Measurements from ENCODE around the gene NBEA. TPM values are rescaled to one million over a fixed set of nuclear protein-coding genes. Genes with fewer than 3 reads are reported as not detected.

The NBEA gene
- total RNA-seq, 2 donors from 2014 or later: 15.2 to 15.9 TPM

DNA sequence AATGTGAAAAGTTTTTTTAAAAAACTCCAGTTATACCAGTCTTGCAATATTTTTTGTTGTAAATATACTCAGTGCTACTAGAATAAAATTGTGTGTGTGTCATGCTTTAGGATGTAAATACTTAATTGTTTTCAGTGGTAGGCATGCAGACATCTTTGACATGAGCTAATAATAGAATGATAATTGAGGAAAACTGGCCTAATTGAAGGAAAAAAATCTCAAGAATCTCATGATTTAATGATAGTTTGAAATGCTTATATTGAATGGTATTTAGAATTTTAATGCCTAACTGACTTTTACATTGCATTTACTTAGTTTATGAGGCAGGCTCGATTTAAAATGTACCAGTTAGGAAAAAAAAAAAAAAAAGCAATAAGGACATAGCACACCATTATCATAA, 537.6 kb downstream of the NBEA start:
- TF ChIP-seq, protein P1, sequence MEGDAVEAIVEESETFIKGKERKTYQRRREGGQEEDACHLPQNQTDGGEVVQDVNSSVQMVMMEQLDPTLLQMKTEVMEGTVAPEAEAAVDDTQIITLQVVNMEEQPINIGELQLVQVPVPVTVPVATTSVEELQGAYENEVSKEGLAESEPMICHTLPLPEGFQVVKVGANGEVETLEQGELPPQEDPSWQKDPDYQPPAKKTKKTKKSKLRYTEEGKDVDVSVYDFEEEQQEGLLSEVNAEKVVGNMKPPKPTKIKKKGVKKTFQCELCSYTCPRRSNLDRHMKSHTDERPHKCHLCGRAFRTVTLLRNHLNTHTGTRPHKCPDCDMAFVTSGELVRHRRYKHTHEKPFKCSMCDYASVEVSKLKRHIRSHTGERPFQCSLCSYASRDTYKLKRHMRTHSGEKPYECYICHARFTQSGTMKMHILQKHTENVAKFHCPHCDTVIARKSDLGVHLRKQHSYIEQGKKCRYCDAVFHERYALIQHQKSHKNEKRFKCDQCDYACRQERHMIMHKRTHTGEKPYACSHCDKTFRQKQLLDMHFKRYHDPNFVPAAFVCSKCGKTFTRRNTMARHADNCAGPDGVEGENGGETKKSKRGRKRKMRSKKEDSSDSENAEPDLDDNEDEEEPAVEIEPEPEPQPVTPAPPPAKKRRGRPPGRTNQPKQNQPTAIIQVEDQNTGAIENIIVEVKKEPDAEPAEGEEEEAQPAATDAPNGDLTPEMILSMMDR (conservative IDR thresholded peaks at IDR 0.05): no peak
- Histone ChIP-seq H3K9ac (ENCODE audit: extremely low read depth, low read length, poor library complexity, severe bottlenecking) (no peak overlapping the region), H3K27ac (ENCODE audit: low read depth, low read length) (no peak overlapping the region), H3K36me3 (ENCODE audit: control insufficient read depth, insufficient read depth, low read length) (no peaks in the 10 kb centered on the region), H3K9me3 (ENCODE audit: control insufficient read depth, low read length) (no peaks in the 10 kb centered on the region), H3K4me3 (ENCODE audit: low read length) (no peak overlapping the region), H3K4me1 (ENCODE audit: control insufficient read depth, insufficient read depth, low read length) (no peaks in the 10 kb centered on the region), H3K27me3 (ENCODE audit: control insufficient read depth, insufficient read depth, low read length, poor library complexity, severe bottlenecking) (peaks cover 71% of the 10 kb centered on the region)
- H3K27me3 Mint-ChIP-seq (ENCODE audit: insufficient read depth): peaks cover 63% of the 10 kb centered on the region
- H3K9me3 Mint-ChIP-seq: no peaks in the 10 kb centered on the region
- WGBS, 2 experiments (ENCODE audit: insufficient coverage in 1 of 2, insufficient read length in 1 of 2): no CpG with 5 or more reads among the region's 1 CpG
- H3K27ac Mint-ChIP-seq: no peak overlapping the region
- H3K4me1 Mint-ChIP-seq: peaks cover 40% of the 10 kb centered on the region
- no peak overlapping the region for H3K4me3 Mint-ChIP-seq
- no peak for DNase-seq
- H3K36me3 Mint-ChIP-seq (ENCODE audit: low read depth): no peaks in the 10 kb centered on the region

DNA sequence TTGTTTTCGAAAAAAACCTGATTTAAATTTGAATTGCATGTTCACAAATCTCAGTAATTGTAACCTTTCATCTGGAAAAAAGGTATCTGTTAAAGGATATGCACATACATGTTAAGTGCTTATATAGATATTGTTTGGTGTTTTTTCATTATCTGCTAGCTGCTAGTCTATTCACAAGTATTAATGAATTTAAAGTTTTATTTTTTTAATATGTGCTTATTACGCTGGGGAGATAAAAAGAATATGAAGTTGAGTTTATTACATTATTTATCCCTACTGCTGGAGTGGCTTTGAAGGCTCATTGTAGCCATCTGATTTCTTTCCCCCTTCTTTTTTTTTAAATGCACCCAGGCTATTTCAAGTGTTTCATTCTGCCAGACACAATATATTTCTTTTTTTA, 538.3 kb downstream of the NBEA start:
- DNase-seq: no peak
- H3K4me3 ChIP-seq (ENCODE audit: low read length): no peak overlapping the region
- TF ChIP-seq, protein P1 (conservative IDR thresholded peaks at IDR 0.05): no peak
- H3K27me3 ChIP-seq (ENCODE audit: control insufficient read depth, insufficient read depth, low read length, poor library complexity, severe bottlenecking): peaks cover 64% of the 10 kb centered on the region
- H3K9ac ChIP-seq (ENCODE audit: extremely low read depth, low read length, poor library complexity, severe bottlenecking): no peak overlapping the region
- H3K27ac ChIP-seq (ENCODE audit: low read depth, low read length): no peak overlapping the region
- no peaks in the 10 kb centered on the region for H3K9me3 ChIP-seq (ENCODE audit: control insufficient read depth, low read length)
- H3K4me1 ChIP-seq (ENCODE audit: control insufficient read depth, insufficient read depth, low read length): no peaks in the 10 kb centered on the region
- WGBS, 2 experiments (ENCODE audit: insufficient coverage in 1 of 2, insufficient read length in 1 of 2): 91% methylated on average over 1 of the region's 2 CpGs; no CpG with 5 or more reads in 1 of the 2 experiments
- H3K36me3 ChIP-seq (ENCODE audit: control insufficient read depth, insufficient read depth, low read length): no peaks in the 10 kb centered on the region
- Mint-ChIP-seq H3K4me1 (peaks cover 33% of the 10 kb centered on the region), H3K4me3 (no peak overlapping the region), H3K36me3 (ENCODE audit: low read depth) (no peaks in the 10 kb centered on the region), H3K27me3 (ENCODE audit: insufficient read depth) (peaks cover 56% of the 10 kb centered on the region), H3K9me3 (no peaks in the 10 kb centered on the region), H3K27ac (no peak overlapping the region)

DNA sequence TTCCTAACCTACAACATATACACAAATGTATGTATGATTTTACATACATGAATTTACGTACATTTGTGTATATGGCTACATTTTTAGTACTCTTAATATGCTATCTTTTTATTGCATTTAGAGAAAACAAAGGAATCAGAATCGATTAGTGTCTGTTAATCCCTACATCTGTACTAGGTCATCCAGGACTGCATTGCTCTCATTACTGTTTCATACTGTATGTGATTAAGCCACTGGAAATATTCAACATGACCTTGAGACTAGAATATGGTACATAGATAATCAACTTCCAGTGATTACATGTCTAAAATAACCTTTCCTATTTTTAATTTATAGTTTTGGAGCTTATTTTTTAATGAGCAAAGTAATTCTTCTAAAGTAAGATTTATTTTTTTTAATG, 539.7 kb downstream of the NBEA start:
- peaks cover 42% of the 10 kb centered on the region for H3K27me3 Mint-ChIP-seq (ENCODE audit: insufficient read depth)
- 83% methylated on average over 1 of the region's 2 CpGs; no CpG with 5 or more reads in 1 of the 2 experiments for WGBS, 2 experiments (ENCODE audit: insufficient coverage in 1 of 2, insufficient read length in 1 of 2)
- TF ChIP-seq, protein P1 (conservative IDR thresholded peaks at IDR 0.05): no peak

More for the DNA sequence above, 539.7 kb downstream of the NBEA start:
- H3K4me3 ChIP-seq (ENCODE audit: low read length): no peak overlapping the region
- H3K27me3 ChIP-seq (ENCODE audit: control insufficient read depth, insufficient read depth, low read length, poor library complexity, severe bottlenecking): peaks cover 50% of the 10 kb centered on the region
- no peaks in the 10 kb centered on the region for H3K9me3 ChIP-seq (ENCODE audit: control insufficient read depth, low read length)
- H3K27ac Mint-ChIP-seq: no peak overlapping the region
- no peak overlapping the region for H3K9ac ChIP-seq (ENCODE audit: extremely low read depth, low read length, poor library complexity, severe bottlenecking)
- peaks cover 19% of the 10 kb centered on the region for H3K4me1 Mint-ChIP-seq
- no peak overlapping the region for H3K4me3 Mint-ChIP-seq
- no peaks in the 10 kb centered on the region for H3K9me3 Mint-ChIP-seq
- H3K4me1 ChIP-seq (ENCODE audit: control insufficient read depth, insufficient read depth, low read length): no peaks in the 10 kb centered on the region
- DNase-seq: no peak
- H3K36me3 Mint-ChIP-seq (ENCODE audit: low read depth): no peaks in the 10 kb centered on the region
- H3K36me3 ChIP-seq (ENCODE audit: control insufficient read depth, insufficient read depth, low read length): no peaks in the 10 kb centered on the region
- H3K27ac ChIP-seq (ENCODE audit: low read depth, low read length): no peak overlapping the region
